ENCODE results near the gene ZMYND8. TPM values are rescaled to one million over a fixed set of nuclear protein-coding genes. Genes with fewer than 3 reads are reported as not detected.
"Not testable (repeated sequence)": the region's sequence is repeated elsewhere in the genome, so short reads cannot be mapped to it uniquely, and the experiment has no call there.

Gene ZMYND8
- total and polyA plus RNA-seq, 11 donors, result 11.3 to 46.4 (median 28.7) TPM

DNA sequence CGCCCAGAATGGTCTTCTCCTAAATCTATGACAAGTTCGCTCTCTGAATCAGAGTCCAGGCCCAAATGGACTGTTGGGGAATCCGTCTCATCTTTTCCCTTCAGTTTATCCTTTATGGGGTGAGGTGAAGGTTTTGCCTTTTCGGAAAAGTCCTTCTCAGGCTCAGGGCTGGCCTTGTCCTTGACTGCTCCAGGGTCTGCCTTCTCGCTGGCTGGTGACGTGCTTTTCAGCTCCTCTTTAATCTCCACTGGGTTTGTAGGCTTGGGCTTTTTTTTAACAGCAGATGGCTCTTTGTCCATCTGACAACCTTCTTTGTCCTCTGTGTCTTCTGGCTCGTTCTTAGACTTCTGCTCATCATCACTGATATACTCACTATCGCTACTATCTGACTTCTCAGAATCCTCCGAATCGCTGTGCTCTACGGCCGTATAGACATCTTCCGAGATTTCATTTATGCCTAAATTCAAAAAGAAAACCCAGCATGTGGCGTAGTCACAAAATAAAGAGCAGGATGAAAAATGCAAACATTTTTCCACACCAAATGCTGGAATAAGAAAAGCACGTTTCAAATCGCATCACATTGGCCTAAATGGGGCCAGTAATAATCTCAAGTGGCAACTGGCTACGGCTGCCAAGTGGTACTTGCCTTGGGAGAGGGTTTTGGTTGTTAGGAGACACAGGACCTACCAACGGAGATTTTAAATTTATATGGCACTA is 110.3 kb downstream of the ZMYND8 start:
- TF ChIP-seq, protein P1, sequence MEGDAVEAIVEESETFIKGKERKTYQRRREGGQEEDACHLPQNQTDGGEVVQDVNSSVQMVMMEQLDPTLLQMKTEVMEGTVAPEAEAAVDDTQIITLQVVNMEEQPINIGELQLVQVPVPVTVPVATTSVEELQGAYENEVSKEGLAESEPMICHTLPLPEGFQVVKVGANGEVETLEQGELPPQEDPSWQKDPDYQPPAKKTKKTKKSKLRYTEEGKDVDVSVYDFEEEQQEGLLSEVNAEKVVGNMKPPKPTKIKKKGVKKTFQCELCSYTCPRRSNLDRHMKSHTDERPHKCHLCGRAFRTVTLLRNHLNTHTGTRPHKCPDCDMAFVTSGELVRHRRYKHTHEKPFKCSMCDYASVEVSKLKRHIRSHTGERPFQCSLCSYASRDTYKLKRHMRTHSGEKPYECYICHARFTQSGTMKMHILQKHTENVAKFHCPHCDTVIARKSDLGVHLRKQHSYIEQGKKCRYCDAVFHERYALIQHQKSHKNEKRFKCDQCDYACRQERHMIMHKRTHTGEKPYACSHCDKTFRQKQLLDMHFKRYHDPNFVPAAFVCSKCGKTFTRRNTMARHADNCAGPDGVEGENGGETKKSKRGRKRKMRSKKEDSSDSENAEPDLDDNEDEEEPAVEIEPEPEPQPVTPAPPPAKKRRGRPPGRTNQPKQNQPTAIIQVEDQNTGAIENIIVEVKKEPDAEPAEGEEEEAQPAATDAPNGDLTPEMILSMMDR (IDR thresholded peaks at IDR 0.05), result no peak
- TF ChIP-seq POLR2A (IDR thresholded peaks at IDR 0.05), result no peak
- DNase-seq, result no peak
- Histone ChIP-seq H3K27me3 (no peaks in the 10 kb centered on the region), H3K36me3 (peaks cover 0 to 92% (median 59%) of the 10 kb centered on the region in 9 donors), H3K9me3 (no peaks in the 10 kb centered on the region), H3K4me3 (no peak overlapping the region), H3K27ac (no peak overlapping the region), H3K4me1 (peaks cover 0 to 18% (median 5%) of the 10 kb centered on the region in 12 donors)
- WGBS, 4 donors, result 88 to 92% (median 90%) methylated on average over 18 of the region's 18 CpGs
- intact Hi-C loops (cut with DNase I), result no loop called here
- no peak for ATAC-seq

DNA sequence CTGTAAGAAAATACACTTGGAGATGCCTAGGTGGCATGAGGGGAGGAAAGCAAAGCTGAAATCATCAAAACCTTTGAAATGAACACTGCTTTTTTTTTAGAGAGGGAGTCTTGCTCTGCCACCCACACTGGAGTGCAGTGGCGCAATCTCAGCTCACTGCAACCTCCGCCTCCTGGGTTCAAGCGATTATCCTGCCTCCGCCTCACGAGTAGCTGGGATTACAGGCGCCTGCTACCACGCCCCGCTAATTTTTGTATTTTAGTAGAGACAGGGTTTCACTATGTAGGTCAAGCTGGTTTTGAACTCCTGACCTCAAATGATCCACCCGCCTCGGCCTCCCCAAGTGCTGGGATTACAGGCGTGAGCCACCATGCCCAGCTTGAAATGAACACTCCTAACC is 111.3 kb downstream of the ZMYND8 start:
- H3K4me3 ChIP-seq; H3K9me3 ChIP-seq; DNase-seq; intact Hi-C loops (cut with DNase I); H3K27ac ChIP-seq; H3K27me3 ChIP-seq; ATAC-seq: not testable (repeated sequence)
- peaks cover 0 to 86% (median 57%) of the 10 kb centered on the region in 9 donors for H3K36me3 ChIP-seq
- WGBS, 4 donors, result 90 to 98% (median 95%) methylated on average over 11 of the region's 11 CpGs
- H3K4me1 ChIP-seq, result peaks cover 0 to 18% (median 5%) of the 10 kb centered on the region in 12 donors

DNA sequence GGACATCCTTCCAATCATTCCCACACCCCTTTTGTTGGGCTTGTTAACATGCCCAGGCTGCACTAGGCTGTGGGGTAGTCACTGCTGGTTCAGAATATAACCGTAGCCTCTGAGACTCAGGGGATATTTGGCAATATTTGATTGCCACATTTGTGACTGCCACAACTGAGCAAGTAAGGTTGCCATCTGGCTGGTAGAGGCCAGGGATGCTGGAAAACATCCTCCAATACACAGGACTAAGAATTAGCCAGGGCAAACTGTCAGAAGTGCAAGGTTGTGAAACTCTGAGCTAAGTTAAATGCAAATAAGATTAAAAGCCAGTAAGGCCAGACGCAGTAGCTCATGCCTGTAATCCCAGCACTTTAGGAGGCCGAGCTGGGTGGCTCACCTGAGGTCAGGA is 112.0 kb downstream of the ZMYND8 start:
- no peak for ATAC-seq
- Histone ChIP-seq H3K9me3 (no peaks in the 10 kb centered on the region), H3K4me1 (peaks cover 0 to 13% (median 5%) of the 10 kb centered on the region in 12 donors), H3K27me3 (no peaks in the 10 kb centered on the region), H3K36me3 (peaks cover 0 to 86% (median 56%) of the 10 kb centered on the region in 9 donors), H3K27ac (no peak overlapping the region), H3K4me3 (no peak overlapping the region)
- WGBS, 4 donors, result 93 to 96% (median 95%) methylated on average over 3 of the region's 3 CpGs
- DNase-seq, result no peak
- TF ChIP-seq POLR2A (IDR thresholded peaks at IDR 0.05), result no peak
- TF ChIP-seq, protein P1 (IDR thresholded peaks at IDR 0.05), result no peak
- intact Hi-C loops (cut with DNase I), result no loop called here

DNA sequence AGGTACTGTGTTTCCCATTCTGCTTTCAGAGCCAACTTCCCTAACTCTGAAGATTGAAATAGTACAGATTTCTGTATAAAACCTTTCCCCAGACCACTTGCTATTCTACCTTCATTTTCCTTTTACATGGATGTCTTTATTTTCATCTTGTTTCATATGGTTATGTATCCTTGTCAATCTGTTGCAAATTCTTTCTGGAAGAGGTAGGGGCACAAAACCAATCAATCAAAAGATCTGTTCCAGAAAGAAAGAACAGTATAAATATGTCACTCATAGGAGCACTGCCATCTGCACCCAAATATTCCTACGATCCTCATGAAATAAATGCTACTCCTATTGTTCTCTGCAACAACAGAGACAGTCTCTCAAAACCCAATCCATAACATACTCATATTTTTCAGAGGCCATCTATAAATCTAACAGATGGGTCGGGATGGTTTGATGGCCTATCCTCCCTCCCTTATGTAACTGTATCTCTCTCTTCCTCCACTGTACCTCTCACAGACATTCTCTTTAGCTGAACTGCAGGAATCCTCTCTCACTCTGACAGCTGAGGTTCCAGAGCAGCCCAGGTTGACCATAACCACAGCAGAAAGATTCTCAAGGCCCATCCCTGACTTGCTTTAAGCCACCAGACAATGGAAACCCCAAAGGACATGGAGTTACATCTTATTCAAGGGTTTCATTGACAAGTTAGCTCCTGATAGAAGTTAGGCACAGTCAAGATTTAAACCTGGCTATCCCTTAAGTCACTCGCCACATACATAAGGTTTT is 112.8 kb downstream of the ZMYND8 start:
- DNase-seq, result no peak
- no peak for ATAC-seq
- Histone ChIP-seq H3K4me3 (no peak overlapping the region), H3K27me3 (no peaks in the 10 kb centered on the region), H3K9me3 (no peaks in the 10 kb centered on the region), H3K36me3 (peaks cover 0 to 86% (median 56%) of the 10 kb centered on the region in 9 donors), H3K27ac (no peak overlapping the region), H3K4me1 (peaks cover 0 to 13% (median 5%) of the 10 kb centered on the region in 12 donors)
- TF ChIP-seq POLR2A (IDR thresholded peaks at IDR 0.05), result no peak
- TF ChIP-seq, protein P1 (IDR thresholded peaks at IDR 0.05), result no peak
- intact Hi-C loops (cut with DNase I), result no loop called here
- 91 to 97% (median 94%) methylated on average over 3 of the region's 3 CpGs for WGBS, 4 donors

Measured in heart left ventricle (tissue), 16 donors.